RPMI8226 (cell line): Measurements from ENCODE around the gene MSX1.

Source experiments
- DNase-seq: peaks from one replicate; pipeline ENCODE4 v3.0.0-alpha.2; 2015

MSX1 gene

GRCh38 chr4:4858527-4859324, 739 bp upstream of the MSX1 start:
- no peak for DNase-seq

- no peak for DNase-seq
These were observed 534 bp downstream of the MSX1 start for GRCh38 chr4:4859799-4860599.

DNA sequence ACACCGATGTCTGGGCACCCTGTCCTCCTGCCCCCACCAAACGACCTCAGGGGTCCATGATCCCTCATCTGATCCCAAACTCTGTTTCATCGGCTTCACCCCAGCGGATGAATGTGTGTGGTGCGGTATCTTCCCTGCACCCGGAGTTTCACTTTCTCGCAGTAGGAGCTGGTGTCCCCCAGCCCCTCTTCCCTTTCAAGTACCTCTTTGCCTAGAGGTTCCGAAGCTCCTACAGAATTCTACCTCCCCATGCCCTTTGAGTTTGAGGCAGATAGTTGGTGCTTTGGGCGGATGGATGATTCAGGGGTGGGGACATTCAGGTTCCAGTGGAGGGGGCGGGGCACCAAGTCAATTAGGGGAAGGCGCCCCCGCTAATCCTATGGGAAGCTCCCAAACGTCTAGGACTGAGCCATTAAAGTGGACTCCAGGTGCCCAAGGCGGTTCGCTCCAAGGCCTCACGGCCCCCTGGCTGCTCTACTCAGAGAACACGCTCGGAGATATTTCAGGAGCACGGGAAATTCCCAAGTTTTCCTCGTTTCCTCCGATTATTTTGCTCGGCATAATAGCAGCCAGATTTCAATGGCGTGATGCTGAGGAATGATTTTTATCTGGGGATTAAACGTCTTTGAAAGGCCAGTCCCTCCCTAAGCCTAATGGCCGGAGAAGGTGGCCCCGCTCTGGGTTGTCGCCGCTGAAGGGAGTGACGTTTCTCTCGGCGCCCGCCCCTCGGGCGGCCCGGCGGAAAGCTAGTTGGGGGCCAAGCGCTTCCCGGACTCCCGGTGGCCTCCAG, 1.3 kb downstream of the MSX1 start:
- DNase-seq, result no peak

GRCh38 chr4:4861390-4862018, 2.0 kb downstream of the MSX1 start:
- DNase-seq, result no peak

DNA sequence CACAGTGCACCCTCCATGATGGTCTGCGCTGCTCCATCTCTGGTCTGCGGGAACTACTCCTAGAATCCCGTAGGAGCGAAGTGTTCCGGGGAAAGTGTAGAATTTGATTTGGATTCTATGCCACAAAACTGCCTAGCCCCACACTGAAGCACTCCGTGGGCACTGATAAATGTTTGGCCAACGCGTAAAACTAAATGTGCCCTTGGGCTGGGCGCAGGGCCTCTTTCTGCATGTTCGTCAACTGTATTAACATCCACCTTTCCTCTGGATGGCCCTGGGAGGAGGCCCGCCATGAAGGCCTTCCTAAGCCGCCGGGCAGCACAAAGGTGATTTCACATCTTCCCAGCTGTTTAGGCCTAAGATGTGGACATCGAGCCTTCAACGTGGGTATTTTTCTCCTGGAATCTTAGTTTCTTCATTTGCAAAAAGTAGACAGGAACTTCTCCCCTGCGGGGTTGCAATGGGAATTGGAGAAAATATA, 2.6 kb downstream of the MSX1 start:
- DNase-seq, result no peak

- DNase-seq, result no peak
These were observed 3.4 kb downstream of the MSX1 start for GRCh38 chr4:4862665-4863482.

- no peak for DNase-seq
These were observed 5.0 kb downstream of the MSX1 start for GRCh38 chr4:4864443-4864939.

- DNase-seq, result no peak
These were observed 5.7 kb downstream of the MSX1 start for GRCh38 chr4:4864940-4865704.

DNA sequence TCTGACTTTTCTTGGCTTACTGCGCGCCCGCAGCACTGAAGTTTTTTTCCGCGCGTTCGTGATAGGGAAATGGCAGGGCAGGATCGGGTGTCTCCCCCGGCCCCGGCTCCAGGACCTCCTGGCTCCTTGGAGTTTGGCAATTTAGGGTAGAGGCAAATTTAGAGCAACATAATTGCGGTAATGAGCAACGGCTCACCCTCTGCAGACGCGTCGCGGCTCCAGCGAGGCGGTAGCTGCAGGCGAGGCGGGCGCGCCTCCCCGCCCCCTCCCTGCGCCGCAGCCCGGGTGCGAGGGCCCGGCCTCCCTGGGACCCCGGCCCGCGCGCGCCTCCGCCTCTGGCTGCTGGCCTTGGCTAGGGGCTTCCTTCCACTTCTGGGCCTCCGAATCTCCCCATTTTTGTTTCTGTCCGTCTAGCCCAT, 6.2 kb downstream of the MSX1 start:
- DNase-seq, result no peak

- DNase-seq, result no peak
These were observed 6.8 kb downstream of the MSX1 start for GRCh38 chr4:4866124-4866865.

- DNase-seq, result no peak
These were observed 7.5 kb downstream of the MSX1 start for GRCh38 chr4:4866866-4867374.

DNA sequence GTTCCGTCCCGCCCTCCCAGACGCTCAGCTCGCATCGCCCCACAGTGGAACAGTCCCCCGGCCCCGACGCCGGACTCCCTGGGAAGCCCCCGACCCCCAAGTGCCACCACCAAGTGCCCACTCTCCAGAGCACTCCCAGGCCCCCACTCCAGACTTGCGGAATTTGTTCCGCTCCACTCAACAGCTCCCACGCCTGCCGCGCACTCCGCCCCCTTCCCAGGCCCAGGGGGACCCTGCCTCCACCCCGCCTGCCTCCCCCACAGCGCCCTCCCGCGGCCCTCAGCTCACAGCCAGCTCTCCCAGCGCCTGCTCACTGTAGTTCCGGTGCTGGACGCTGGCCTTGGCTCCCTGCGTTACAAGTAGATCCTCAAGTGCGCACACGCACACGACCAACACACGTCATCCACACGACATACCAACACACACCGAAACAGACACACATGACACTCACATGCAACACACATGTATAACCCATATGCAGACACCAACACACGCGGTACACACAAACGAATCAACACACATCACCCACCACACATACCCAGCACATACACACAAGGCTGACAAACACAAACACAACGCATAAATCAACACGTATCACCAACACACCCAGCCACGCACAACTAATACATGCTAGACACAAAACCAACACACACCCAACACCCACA, 8.0 kb downstream of the MSX1 start:
- no peak for DNase-seq

GRCh38 chr4:4868040-4868757, 8.7 kb downstream of the MSX1 start:
- no peak for DNase-seq

DNA sequence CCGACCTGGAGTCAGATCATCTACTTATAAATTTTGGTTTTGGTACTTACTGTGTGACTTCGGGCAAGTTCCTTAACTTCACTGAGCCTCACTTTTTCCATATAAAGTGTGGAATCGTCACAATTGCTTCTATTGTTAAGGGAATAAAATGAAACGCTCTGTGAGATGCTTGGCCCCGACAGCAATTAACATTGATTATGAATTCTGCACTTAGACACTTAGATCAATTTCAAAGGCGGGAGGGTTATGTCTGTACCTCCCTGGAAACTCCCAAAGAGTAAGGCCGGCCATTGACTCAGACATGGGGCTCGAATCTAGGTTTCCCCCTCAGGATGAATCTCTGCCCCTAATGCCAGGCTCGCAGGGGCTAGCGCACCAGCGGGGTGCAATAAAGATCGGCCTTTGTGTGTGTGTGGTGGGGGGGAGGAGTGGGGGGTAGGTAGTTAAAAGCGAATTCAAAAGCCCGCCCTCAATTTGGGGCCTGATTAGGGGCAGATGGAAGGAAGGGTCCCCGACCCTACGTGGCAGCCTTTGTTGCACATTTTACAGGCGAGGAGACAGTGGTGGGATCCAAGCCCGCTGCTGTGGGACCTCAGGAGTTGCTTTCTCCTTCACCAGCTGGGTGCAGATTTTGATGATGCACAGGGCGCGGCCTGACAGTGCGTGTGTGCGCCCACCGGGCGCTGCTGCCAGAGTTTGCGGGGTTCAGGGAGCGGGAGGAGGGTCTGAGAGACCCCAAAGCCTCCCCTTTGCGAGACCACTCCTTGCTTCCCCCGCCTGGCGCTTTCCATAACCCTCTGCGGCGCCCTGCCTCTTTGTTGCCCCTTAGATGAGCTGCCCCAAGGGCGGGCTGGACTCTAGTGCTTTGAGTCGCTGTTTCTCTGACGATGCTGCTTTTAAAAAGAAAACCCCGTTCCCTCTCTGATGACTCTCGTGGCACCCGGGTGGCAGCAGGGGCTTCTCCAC, 9.6 kb downstream of the MSX1 start:
- no peak for DNase-seq

DNA sequence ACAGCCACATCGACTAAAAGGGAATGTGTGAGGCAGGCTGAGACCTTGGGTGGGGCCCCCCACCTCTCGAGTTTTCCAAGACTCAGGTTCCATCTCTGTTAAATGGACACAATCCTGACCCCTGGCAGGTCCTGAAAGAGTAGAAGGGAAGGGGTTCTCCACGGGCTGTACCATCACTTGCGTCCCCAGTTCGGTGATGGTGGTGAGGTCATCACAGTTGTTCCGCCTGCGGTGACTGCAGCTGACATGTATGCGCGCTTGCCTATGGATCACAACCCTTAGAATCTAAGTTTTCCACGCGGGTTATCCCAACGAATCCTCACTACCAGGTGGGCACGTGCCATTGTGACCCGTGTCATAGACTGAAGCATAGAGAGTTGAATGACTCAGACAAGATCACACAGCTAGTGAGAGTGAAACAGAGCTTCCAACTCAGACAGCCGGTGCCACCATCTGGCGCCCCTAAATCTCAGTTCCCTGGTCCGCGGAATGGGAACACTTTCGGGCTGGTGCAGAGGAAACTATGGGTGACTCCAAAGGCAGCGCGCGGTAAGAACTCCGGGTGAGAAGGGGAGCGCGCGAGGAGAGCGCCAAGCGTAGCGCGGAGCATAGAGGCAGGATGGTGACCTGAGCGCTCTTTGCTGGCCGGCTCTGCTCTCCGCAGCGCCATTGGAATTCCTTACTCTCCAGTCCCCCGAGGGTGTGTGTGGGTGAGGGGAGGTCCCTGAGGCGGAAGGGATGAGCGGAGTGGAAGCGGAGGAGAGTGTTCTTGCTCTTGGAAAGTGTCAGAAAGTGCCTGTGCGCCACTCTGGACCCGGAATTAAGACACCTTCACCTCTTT, 10.5 kb downstream of the MSX1 start:
- no peak for DNase-seq

DNA sequence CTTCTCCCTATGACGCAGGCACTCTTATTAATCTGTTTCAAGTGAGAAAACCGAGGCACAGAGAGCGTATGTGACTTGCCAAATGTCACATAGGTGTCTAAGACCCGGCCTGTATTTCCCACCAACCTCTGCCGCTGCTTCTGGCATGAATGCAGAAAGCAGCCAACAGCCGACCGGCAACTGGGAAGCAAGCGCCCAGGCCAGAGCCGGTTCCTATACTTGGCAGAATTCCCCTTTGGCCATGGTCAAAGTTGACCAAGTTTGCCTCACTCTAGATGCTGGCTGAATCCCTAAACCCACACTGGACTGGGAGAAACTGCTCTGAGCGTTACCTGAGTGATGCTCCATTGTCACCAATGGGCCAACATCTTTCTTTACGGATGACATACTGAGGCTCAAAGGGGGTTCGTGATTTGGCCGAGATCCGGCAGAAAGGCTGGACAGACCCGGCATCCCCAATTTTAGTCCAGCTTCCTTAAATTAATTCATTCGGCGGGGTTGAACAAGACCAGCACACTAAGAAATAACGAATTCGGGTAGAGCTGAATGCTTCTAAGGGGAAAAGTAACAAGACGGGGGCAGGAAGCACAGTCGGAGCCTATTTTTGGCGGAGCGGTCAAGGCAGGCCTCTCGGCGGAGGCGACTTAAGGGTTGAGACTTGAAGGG, 11.2 kb downstream of the MSX1 start:
- no peak for DNase-seq
